SK-N-SH treated with all-trans-retinoic acid at 6 μM for 48 hours (cell line): ENCODE data around the gene FLT4.

Experiments
- ATAC-seq: fragments of 200-7000 bp; cut with Tn5 transposase; 3 replicates; pipeline ENCODE4 v1.9.1; 2020; ENCODE audit warnings: mild to moderate bottlenecking, moderate library complexity
- ARNTL ChIP-seq: fragments of 450-650 bp; formaldehyde crosslinking; IDR thresholded peaks from 2 replicates; pipeline ENCODE4 v1.5.0; 2020; ENCODE audit warnings: low read depth, mild to moderate bottlenecking, moderate library complexity, borderline replicate concordance
- BACH2 ChIP-seq: fragments of 250-450 bp; sonication (Bioruptor Pico); IDR thresholded peaks from 2 replicates; pipeline ENCODE4 v1.9.0; 2021; ENCODE audit warnings: mild to moderate bottlenecking, borderline replicate concordance
- CREB5 ChIP-seq: fragments of 250-450 bp; sonication (Bioruptor Pico); IDR thresholded peaks from 2 replicates; pipeline ENCODE4 v1.5.1; 2020; ENCODE audit warnings: low read depth, mild to moderate bottlenecking, moderate library complexity
- CSDC2 ChIP-seq: fragments of 250-450 bp; sonication (Bioruptor Pico); IDR thresholded peaks from 2 replicates; pipeline ENCODE4 v1.5.0; 2020; ENCODE audit warnings: mild to moderate bottlenecking, moderate library complexity
- ESRRG ChIP-seq: fragments of 250-450 bp; sonication (Bioruptor Pico); IDR thresholded peaks from 2 replicates; pipeline ENCODE4 v1.6.1; 2021; ENCODE audit warnings: mild to moderate bottlenecking
- GLIS3 ChIP-seq: fragments of 250-450 bp; sonication (Bioruptor Pico); IDR thresholded peaks from 2 replicates; pipeline ENCODE4 v1.5.0; 2020; ENCODE audit warnings: mild to moderate bottlenecking, moderate library complexity
- ISL1 ChIP-seq: fragments of 250-450 bp; sonication (Bioruptor Pico); IDR thresholded peaks from 2 replicates; pipeline ENCODE4 v2.1.2; 2022; ENCODE audit warnings: mild to moderate bottlenecking, moderate library complexity
- OSR1 ChIP-seq: fragments of 250-450 bp; sonication (Bioruptor Pico); IDR thresholded peaks from 2 replicates; pipeline ENCODE4 v1.8.0; 2022; ENCODE audit warnings: moderate library complexity, mild to moderate bottlenecking, inconsistent platforms
- PPARA ChIP-seq: fragments of 250-450 bp; sonication (Bioruptor Pico); IDR thresholded peaks from 2 replicates; pipeline ENCODE4 v1.5.0; 2020; ENCODE audit warnings: mild to moderate bottlenecking, borderline replicate concordance
- RARB ChIP-seq: fragments of 250-450 bp; sonication (Bioruptor Pico); IDR thresholded peaks from 2 replicates; pipeline ENCODE4 v1.8.0; 2021; ENCODE audit warnings: mild to moderate bottlenecking, moderate library complexity
- SNAI2 ChIP-seq: fragments of 250-450 bp; sonication (Bioruptor Pico); IDR thresholded peaks from 2 replicates; pipeline ENCODE4 v1.5.0; 2020; ENCODE audit warnings: mild to moderate bottlenecking, moderate library complexity
- TCF4 ChIP-seq: fragments of 250-450 bp; sonication (Bioruptor Pico); IDR thresholded peaks from 2 replicates; pipeline ENCODE4 v1.8.0; 2021; ENCODE audit warnings: mild to moderate bottlenecking, moderate library complexity, borderline replicate concordance
- TOX ChIP-seq: fragments of 250-450 bp; sonication (Bioruptor Pico); IDR thresholded peaks from 2 replicates; pipeline ENCODE4 v1.8.0; 2021; ENCODE audit warnings: mild to moderate bottlenecking, moderate library complexity, borderline replicate concordance
- ZFP3 ChIP-seq: fragments of 250-450 bp; sonication (Bioruptor Pico); IDR thresholded peaks from 2 replicates; pipeline ENCODE4 v1.5.0; 2020; ENCODE audit warnings: mild to moderate bottlenecking, moderate library complexity
- ZFP30 ChIP-seq: fragments of 450-650 bp; formaldehyde crosslinking; IDR thresholded peaks from 2 replicates; pipeline ENCODE4 v1.5.0; 2022; ENCODE audit warnings: mild to moderate bottlenecking, moderate library complexity
- ZNF565 ChIP-seq: fragments of 450-650 bp; formaldehyde crosslinking; conservative IDR thresholded peaks from 2 replicates; pipeline ENCODE4 v1.5.0; 2020; ENCODE audit warnings: low read depth, mild to moderate bottlenecking, moderate library complexity
- ZNF70 ChIP-seq: fragments of 450-650 bp; formaldehyde crosslinking; IDR thresholded peaks from 2 replicates; pipeline ENCODE4 v1.5.0; 2020; ENCODE audit warnings: mild to moderate bottlenecking, moderate library complexity
- ZNF8 ChIP-seq: fragments of 450-650 bp; formaldehyde crosslinking; IDR thresholded peaks from 2 replicates; pipeline ENCODE4 v1.5.0; 2020; ENCODE audit warnings: mild to moderate bottlenecking, moderate library complexity
- TF ChIP-seq, protein P1 (sequence below): fragments of 250-450 bp; sonication (Bioruptor Pico); IDR thresholded peaks from 2 replicates; pipeline ENCODE4 v1.5.0; 2020; ENCODE audit warnings: mild to moderate bottlenecking, moderate library complexity
- TF ChIP-seq, protein P2 (sequence below): fragments of 250-450 bp; sonication (Bioruptor Pico); IDR thresholded peaks from 2 replicates; pipeline ENCODE4 v1.8.0; 2020; ENCODE audit warnings: mild to moderate bottlenecking, moderate library complexity, borderline replicate concordance
- TF ChIP-seq, protein P3 (sequence below): fragments of 250-450 bp; sonication (Bioruptor Pico); IDR thresholded peaks from 2 replicates; pipeline ENCODE4 v1.8.0; 2021; ENCODE audit warnings: low read depth, mild to moderate bottlenecking, moderate library complexity, borderline replicate concordance

The FLT4 gene

DNA sequence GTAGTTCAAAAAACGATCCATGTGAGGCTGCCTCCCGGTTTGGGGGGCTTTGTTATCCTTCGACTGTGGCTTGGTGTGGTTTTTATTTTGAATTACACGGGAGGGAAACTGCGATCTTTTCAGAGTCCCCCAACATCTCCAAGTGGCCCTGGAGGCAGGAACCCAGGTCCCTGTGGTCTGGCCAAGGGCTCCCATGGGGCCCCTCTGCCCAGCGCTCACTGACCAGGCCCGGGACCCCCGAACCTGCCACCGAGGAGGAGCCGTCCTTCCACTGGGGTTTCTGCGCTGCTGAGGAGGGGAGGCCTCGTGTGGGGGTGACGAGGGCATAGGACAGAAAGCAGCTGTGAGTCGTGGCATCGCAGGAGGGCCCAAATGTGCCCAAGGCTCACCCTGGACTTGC, 40.0 kb downstream of the FLT4 start (continued):
- TF ChIP-seq OSR1 (CRISPR knock-in tag) (no peak), ZNF8 (CRISPR knock-in tag) (no peak), BACH2 (CRISPR knock-in tag) (no peak), ISL1 (CRISPR knock-in tag) (no peak), TOX (CRISPR knock-in tag) (no peak), GLIS3 (CRISPR knock-in tag) (no peak), ZNF70 (no peak), TCF4 (CRISPR knock-in tag) (no peak)
- TF ChIP-seq, protein P1, sequence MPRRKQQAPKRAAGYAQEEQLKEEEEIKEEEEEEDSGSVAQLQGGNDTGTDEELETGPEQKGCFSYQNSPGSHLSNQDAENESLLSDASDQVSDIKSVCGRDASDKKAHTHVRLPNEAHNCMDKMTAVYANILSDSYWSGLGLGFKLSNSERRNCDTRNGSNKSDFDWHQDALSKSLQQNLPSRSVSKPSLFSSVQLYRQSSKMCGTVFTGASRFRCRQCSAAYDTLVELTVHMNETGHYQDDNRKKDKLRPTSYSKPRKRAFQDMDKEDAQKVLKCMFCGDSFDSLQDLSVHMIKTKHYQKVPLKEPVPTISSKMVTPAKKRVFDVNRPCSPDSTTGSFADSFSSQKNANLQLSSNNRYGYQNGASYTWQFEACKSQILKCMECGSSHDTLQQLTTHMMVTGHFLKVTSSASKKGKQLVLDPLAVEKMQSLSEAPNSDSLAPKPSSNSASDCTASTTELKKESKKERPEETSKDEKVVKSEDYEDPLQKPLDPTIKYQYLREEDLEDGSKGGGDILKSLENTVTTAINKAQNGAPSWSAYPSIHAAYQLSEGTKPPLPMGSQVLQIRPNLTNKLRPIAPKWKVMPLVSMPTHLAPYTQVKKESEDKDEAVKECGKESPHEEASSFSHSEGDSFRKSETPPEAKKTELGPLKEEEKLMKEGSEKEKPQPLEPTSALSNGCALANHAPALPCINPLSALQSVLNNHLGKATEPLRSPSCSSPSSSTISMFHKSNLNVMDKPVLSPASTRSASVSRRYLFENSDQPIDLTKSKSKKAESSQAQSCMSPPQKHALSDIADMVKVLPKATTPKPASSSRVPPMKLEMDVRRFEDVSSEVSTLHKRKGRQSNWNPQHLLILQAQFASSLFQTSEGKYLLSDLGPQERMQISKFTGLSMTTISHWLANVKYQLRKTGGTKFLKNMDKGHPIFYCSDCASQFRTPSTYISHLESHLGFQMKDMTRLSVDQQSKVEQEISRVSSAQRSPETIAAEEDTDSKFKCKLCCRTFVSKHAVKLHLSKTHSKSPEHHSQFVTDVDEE, result no peak

GRCh38 chr5:180608572-180609310, 40.7 kb downstream of the FLT4 start:
- no peak for TF ChIP-seq GLIS3 (CRISPR knock-in tag)
- TF ChIP-seq ARNTL (CRISPR knock-in tag), result no peak
- TF ChIP-seq, protein P2, sequence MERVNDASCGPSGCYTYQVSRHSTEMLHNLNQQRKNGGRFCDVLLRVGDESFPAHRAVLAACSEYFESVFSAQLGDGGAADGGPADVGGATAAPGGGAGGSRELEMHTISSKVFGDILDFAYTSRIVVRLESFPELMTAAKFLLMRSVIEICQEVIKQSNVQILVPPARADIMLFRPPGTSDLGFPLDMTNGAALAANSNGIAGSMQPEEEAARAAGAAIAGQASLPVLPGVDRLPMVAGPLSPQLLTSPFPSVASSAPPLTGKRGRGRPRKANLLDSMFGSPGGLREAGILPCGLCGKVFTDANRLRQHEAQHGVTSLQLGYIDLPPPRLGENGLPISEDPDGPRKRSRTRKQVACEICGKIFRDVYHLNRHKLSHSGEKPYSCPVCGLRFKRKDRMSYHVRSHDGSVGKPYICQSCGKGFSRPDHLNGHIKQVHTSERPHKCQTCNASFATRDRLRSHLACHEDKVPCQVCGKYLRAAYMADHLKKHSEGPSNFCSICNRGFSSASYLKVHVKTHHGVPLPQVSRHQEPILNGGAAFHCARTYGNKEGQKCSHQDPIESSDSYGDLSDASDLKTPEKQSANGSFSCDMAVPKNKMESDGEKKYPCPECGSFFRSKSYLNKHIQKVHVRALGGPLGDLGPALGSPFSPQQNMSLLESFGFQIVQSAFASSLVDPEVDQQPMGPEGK (CRISPR knock-in tag), result no peak
- TF ChIP-seq, protein P1, result no peak
- no peak for TF ChIP-seq PPARA (CRISPR knock-in tag)
- no peak for TF ChIP-seq CSDC2 (CRISPR knock-in tag)
- TF ChIP-seq ZNF70, result no peak
- TF ChIP-seq ZNF8 (CRISPR knock-in tag), result no peak
- TF ChIP-seq SNAI2 (CRISPR knock-in tag), result no peak
- TF ChIP-seq RARB (CRISPR knock-in tag), result no peak
- no peak for TF ChIP-seq CREB5 (CRISPR knock-in tag)
- TF ChIP-seq, all 23 proteins: peak for 0
- ATAC-seq, result no peak

- no peak for ATAC-seq
- no peak for TF ChIP-seq OSR1 (CRISPR knock-in tag)
- no peak for TF ChIP-seq ESRRG
- TF ChIP-seq ZFP30 (CRISPR knock-in tag), result no peak
- TF ChIP-seq, all 23 proteins: peak for 0
Observed at GRCh38 chr5:180607861-180608571, 41.4 kb downstream of the FLT4 start.

GRCh38 chr5:180606215-180606785, 43.1 kb downstream of the FLT4 start:
- no peak for ATAC-seq
- TF ChIP-seq RARB (CRISPR knock-in tag) (no peak), ZFP3 (no peak), ZNF565 (no peak)
- TF ChIP-seq, protein P3, sequence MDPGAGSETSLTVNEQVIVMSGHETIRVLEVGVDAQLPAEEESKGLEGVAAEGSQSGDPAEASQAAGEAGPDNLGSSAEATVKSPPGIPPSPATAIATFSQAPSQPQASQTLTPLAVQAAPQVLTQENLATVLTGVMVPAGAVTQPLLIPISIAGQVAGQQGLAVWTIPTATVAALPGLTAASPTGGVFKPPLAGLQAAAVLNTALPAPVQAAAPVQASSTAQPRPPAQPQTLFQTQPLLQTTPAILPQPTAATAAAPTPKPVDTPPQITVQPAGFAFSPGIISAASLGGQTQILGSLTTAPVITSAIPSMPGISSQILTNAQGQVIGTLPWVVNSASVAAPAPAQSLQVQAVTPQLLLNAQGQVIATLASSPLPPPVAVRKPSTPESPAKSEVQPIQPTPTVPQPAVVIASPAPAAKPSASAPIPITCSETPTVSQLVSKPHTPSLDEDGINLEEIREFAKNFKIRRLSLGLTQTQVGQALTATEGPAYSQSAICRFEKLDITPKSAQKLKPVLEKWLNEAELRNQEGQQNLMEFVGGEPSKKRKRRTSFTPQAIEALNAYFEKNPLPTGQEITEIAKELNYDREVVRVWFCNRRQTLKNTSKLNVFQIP (CRISPR knock-in tag), result no peak
- TF ChIP-seq, protein P2 (CRISPR knock-in tag), result no peak
